Loucy (cell line): Measurements from ENCODE around the gene TXNRD1.

Experiments used
- H2AFZ ChIP-seq: fragments of 200-600 bp; sonication (generic); 2 replicates; pipeline ENCODE4 v1.6.0; 2016; ENCODE audit warnings: antibody characterized with exemption, mild to moderate bottlenecking, low read length, moderate library complexity
- H3F3A ChIP-seq: fragments of 200-600 bp; 2 replicates; pipeline ENCODE4 v1.6.0; 2016; ENCODE audit warnings: antibody characterized with exemption, low read depth, mild to moderate bottlenecking
- H3K27me3 ChIP-seq: fragments of 200-600 bp; sonication (generic); 2 replicates; pipeline ENCODE4 v1.6.1; 2014; ENCODE audit warnings: low read length, mild to moderate bottlenecking; ENCODE audit not compliant: insufficient read depth, poor library complexity, severe bottlenecking
- H3K36me3 ChIP-seq: fragments of 200-600 bp; sonication (generic); 2 replicates; pipeline ENCODE4 v1.6.1; 2016; ENCODE audit warnings: low read length; ENCODE audit not compliant: insufficient read depth
- H3K4me1 ChIP-seq: fragments of 200-600 bp; sonication (generic); 2 replicates; pipeline ENCODE4 v1.5.1; 2014; ENCODE audit warnings: low read length, mild to moderate bottlenecking; ENCODE audit not compliant: insufficient read depth, poor library complexity, severe bottlenecking
- H3K4me2 ChIP-seq: fragments of 200-600 bp; sonication (generic); 2 replicates; pipeline ENCODE4 v1.6.0; 2014; ENCODE audit warnings: antibody characterized with exemption, low read length, low read depth, mild to moderate bottlenecking; ENCODE audit not compliant: poor library complexity, severe bottlenecking
- H3K4me3 ChIP-seq: fragments of 200-600 bp; sonication (generic); 2 replicates; pipeline ENCODE4 v1.5.1; 2014; ENCODE audit warnings: low read length, mild to moderate bottlenecking, mixed read lengths; ENCODE audit not compliant: poor library complexity, severe bottlenecking
- H3K79me2 ChIP-seq: fragments of 200-600 bp; sonication (generic); 2 replicates; pipeline ENCODE4 v1.6.1; 2014; ENCODE audit warnings: low read length; ENCODE audit not compliant: insufficient read depth
- H3K9ac ChIP-seq: fragments of 200-600 bp; sonication (generic); 2 replicates; pipeline ENCODE4 v1.6.0; 2014; ENCODE audit warnings: mild to moderate bottlenecking, low read depth, low read length, moderate library complexity; ENCODE audit not compliant: poor library complexity, severe bottlenecking
- H3K9me2 ChIP-seq: fragments of 200-600 bp; sonication (generic); replicated peaks from 2 replicates; pipeline ENCODE4 v1.6.1; 2016; ENCODE audit warnings: low read depth, low read length, mixed read lengths
- H3K9me3 ChIP-seq: fragments of 200-600 bp; sonication (generic); 2 replicates; pipeline ENCODE4 v1.6.1; 2014; ENCODE audit warnings: mild to moderate bottlenecking, antibody characterized with exemption, low read length, low read depth; ENCODE audit not compliant: insufficient read depth
- H4K20me1 ChIP-seq: fragments of 200-600 bp; sonication (generic); 2 replicates; pipeline ENCODE4 v1.6.0; 2014; ENCODE audit warnings: antibody characterized with exemption, low read length, mild to moderate bottlenecking; ENCODE audit not compliant: insufficient read depth, poor library complexity, severe bottlenecking
- CTCF ChIP-seq: fragments of 200-600 bp; sonication (generic); conservative IDR thresholded peaks from 2 replicates; pipeline ENCODE4 v1.5.1; 2014; ENCODE audit warnings: mild to moderate bottlenecking, antibody characterized with exemption, low read length
- EZH2phosphoT487 ChIP-seq: fragments of 200-600 bp; IDR thresholded peaks from 2 replicates; pipeline ENCODE4 v1.6.1; 2018; ENCODE audit warnings: antibody characterized with exemption, mild to moderate bottlenecking, moderate library complexity, borderline replicate concordance

The TXNRD1 gene

GRCh38 chr12:104333692-104334255 lies 118.2 kb downstream of the TXNRD1 start:
- Histone ChIP-seq H3K4me1 (no peaks in the 10 kb centered on the region), H3K9me3 (no peaks in the 10 kb centered on the region), H3K4me3 (no peak overlapping the region), H3K27me3 (no peaks in the 10 kb centered on the region), H3K79me2 (no peaks in the 10 kb centered on the region), H3K4me2 (no peak overlapping the region), H2AFZ (no peak overlapping the region), H4K20me1 (peaks cover 3% of the 10 kb centered on the region), H3K36me3 (peaks cover 75% of the 10 kb centered on the region), H3K9me2 (no peaks in the 10 kb centered on the region), H3F3A (no peaks in the 10 kb centered on the region), H3K9ac (no peak overlapping the region)
- no peak for TF ChIP-seq CTCF
- TF ChIP-seq EZH2phosphoT487: no peak

- Histone ChIP-seq H3K9me3 (no peaks in the 10 kb centered on the region), H2AFZ (no peak overlapping the region), H3K27me3 (no peaks in the 10 kb centered on the region), H3F3A (no peaks in the 10 kb centered on the region), H3K4me2 (no peak overlapping the region), H3K4me1 (no peaks in the 10 kb centered on the region), H4K20me1 (peaks cover 3% of the 10 kb centered on the region), H3K36me3 (peaks cover 77% of the 10 kb centered on the region), H3K9me2 (no peaks in the 10 kb centered on the region), H3K9ac (no peak overlapping the region), H3K4me3 (no peak overlapping the region), H3K79me2 (no peaks in the 10 kb centered on the region)
- TF ChIP-seq CTCF: no peak
- TF ChIP-seq EZH2phosphoT487: no peak
These were observed 119.0 kb downstream of the TXNRD1 start for GRCh38 chr12:104334581-104334980.

GRCh38 chr12:104336115-104336514 lies 120.5 kb downstream of the TXNRD1 start:
- Histone ChIP-seq H3K4me2 (no peak overlapping the region), H3K9me2 (no peaks in the 10 kb centered on the region), H2AFZ (no peak overlapping the region), H3K4me1 (no peaks in the 10 kb centered on the region), H3K9me3 (no peaks in the 10 kb centered on the region), H3K79me2 (no peaks in the 10 kb centered on the region), H3K9ac (no peak overlapping the region), H3K27me3 (no peaks in the 10 kb centered on the region), H3F3A (no peaks in the 10 kb centered on the region), H3K4me3 (no peak overlapping the region), H3K36me3 (peaks cover 82% of the 10 kb centered on the region), H4K20me1 (peaks cover 3% of the 10 kb centered on the region)
- TF ChIP-seq EZH2phosphoT487 (no peak), CTCF (no peak)
